Measurements from ENCODE around the gene UBE2E1.
"Not testable (repeated sequence)": the region's sequence is repeated elsewhere in the genome, so short reads cannot be mapped to it uniquely, and the experiment has no call there.

The UBE2E1 gene

DNA sequence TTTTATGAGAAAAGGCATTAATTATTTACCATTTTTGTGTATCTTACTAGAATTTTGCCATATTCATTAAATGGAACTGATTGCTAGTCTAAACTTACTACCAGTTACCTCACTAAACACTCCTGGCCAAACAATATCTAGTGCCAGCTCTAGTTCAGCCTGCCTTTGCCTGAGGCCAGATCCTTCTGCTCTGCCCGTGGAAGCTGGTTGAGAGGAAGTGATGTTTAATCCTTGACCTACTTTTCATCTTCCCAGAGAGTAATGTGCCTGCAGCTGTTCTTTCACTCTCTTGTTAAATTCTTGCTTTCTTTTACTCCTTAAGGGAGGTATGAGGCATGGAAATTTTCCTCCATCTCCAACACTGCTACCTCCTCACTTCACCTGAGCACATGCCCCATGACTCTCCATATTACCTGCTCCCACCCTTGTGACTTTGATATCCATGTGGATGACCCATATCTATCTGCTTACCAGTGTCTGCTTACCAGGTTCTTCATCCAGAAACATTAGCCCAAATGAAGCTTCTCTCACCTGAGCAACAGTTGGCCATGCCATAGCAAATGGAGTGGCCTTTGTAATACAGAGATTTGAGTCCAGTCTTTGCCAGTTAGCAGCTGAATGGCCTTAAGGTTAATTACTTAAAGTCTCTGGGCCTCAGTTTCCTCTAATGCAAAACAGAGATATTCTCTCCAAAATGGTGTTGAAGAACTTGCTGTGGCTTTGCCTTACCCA is 53.4 kb downstream of the UBE2E1 start:
- DNase-seq, result no peak

DNA sequence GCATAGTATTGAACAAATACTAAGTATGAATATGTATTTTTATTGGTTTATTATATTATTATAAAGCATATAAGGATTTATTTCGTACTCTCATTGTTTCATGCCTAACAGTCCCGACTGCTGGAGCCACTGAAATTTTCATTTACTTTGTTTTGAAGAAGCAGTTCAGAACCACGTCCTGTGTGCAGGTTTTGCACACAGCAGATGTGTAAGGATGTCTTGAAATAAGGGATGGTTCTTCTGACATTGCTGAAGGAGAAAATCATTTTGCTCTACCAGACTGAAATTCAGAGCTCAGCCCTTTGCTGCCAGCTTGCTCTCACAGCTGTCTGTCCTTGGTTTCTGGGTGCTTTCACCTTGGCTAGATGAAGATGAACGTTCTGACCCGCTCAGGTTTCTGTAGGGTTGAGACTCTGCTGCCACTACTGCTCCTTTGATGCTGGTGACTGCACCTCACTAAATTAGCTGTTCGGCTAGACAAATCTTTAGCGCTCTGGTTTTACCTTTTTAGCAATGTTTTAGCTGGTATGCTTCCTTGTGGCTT is 54.2 kb downstream of the UBE2E1 start:
- DNase-seq, result no peak

GRCh38 chr3:23861689-23862088 is 55.9 kb downstream of the UBE2E1 start:
- no peak for DNase-seq

DNA sequence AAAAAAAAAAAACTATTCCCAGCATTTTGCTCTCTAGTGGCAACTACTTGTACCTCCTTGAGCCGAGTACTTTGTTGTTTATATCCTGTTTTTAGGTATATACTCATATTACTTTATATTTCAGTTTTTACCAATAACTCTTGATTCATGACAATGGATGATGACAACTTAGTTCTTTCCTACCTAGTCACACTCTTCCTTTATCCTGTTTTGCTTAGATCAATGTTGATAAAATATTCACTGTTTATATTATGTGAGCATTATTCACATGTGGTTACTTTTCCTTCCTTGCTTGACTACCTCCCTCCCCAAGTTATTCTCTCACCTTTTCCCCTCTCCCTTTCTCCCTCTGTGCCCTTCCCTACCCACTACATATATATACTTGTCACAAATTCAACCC is 57.3 kb downstream of the UBE2E1 start:
- no peak for DNase-seq

- DNase-seq, result no peak
Observed at GRCh38 chr3:23864931-23865330, 59.2 kb downstream of the UBE2E1 start.

- DNase-seq, result no peak
Observed at GRCh38 chr3:23865595-23866396, 60.0 kb downstream of the UBE2E1 start.

DNA sequence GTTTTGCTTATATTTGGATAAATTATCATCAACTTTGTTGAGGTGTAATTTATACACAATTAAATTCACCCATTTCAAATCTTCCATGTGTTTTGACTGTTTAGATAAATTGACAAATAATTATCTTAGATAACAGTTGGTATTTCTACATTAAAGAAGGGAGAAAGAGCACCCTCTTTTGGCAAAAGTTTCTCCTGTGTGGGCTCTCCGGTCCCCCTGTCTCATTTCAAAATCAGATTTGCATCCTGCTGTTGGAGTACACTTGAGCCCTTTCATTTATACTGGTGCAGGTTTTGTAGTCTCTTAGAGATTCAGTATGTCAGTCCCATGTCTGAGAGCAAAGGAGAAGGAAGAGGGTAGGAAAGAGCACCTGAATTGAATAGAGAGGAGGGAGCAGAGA is 61.6 kb downstream of the UBE2E1 start:
- no peak for DNase-seq

DNA sequence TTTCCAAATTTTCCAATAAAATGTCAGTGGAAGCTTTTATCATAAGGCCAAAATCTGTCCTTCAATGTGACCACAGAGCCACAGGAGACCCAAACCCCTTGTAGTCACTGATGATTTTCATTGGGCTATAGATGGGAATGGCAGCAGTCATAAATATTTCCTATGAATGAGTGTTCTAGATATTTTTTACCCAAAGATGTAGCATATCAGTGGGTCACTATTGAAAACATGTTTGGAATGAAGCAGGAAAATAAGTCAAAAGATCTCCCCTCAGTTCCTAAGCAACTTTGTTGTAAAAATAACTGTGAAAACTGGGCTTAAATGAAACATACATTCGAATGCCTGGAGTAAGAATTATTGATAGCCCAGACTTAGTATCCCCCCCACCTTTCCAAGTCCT is 62.1 kb downstream of the UBE2E1 start:
- DNase-seq, result no peak

- DNase-seq, result no peak
Observed at GRCh38 chr3:23869977-23870662, 64.4 kb downstream of the UBE2E1 start.

DNA sequence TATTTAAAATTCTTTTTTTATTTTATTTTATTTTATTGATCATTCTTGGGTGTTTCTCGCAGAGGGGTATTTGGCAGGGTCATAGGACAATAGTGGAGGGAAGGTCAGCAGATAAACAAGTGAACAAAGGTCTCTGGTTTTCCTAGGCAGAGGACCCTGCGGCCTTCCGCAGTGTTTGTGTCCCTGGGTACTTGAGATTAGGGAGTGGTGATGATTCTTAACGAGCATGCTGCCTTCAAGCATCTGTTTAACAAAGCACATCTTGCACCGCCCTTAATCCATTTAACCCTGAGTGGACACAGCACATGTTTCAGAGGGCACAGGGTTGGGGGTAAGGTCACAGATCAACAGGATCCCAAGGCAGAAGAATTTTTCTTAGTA is 64.9 kb downstream of the UBE2E1 start:
- DNase-seq, result not testable (repeated sequence)

GRCh38 chr3:23871361-23871760 is 65.6 kb downstream of the UBE2E1 start:
- DNase-seq, result not testable (repeated sequence)

DNA sequence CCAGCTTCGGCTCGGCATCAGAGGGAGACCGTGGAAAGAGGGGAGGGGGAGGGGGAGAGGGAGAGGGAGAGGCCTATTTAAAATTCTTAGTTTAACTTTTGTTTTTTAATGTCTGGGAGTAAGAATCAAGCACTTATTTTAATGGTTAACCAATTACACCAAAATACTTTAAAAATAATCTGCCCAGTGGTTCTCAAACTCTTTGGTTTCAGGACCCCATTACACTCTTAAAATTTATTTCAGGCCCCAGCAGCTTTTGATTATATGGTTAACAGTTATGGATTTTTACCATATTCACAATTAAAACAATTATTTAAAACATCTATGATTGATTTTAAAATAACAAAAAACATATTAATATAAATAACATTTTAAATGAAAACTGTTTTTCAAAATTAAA is 66.6 kb downstream of the UBE2E1 start:
- no peak for DNase-seq

DNA sequence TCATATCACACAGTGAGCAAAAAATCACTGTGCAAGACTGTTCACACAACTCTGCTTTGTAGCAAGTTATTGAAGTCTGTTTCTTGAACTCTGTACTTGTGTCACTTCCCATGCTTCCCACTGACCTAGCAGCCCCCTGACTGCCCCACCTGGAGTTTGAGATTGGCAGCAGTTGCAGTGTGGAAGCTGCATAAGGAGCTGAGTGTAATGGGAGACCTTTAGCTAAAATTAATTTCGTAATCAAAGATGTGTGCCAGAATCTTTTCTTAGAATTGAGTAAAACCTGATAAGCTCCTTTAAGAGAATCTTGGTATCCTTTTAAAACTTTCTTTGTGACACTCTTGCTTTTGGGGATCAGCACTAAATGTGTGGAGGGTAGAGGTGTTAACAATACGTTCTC is 68.2 kb downstream of the UBE2E1 start:
- no peak for DNase-seq

DNA sequence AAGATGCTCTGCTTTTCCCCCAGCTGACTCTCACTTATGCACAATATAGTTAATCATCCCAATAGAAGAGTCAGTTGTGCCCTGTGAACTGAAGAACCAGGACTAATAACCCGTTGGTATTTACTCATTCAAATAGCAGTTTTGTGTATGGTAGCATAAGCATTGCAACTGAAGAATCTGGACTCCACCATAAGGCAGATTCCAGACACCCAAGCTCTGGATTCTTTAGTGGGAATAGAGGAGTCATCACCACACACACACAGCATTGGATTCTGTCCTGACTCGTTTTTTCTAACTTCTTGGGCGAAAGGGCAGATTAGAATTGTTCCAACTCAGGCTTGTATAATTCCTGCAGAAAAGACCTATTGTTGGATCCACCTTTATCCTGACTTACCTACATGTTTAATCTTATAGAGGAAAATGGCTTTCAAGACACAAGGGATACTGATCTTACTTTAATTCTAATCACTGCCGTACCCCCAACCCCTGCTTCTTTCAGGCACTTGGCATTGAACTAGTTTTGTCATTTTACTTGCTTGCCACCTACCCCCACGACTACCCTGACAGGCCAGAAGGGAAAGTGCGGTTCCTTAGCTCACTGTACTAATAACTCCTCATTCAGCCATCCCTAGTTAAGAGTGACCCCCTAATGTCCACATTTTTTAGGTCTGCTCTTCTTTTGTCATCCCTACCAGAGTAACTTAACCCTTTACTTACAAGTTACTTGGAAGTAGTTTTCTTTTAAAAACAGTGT is 68.8 kb downstream of the UBE2E1 start:
- no peak for DNase-seq

DNA sequence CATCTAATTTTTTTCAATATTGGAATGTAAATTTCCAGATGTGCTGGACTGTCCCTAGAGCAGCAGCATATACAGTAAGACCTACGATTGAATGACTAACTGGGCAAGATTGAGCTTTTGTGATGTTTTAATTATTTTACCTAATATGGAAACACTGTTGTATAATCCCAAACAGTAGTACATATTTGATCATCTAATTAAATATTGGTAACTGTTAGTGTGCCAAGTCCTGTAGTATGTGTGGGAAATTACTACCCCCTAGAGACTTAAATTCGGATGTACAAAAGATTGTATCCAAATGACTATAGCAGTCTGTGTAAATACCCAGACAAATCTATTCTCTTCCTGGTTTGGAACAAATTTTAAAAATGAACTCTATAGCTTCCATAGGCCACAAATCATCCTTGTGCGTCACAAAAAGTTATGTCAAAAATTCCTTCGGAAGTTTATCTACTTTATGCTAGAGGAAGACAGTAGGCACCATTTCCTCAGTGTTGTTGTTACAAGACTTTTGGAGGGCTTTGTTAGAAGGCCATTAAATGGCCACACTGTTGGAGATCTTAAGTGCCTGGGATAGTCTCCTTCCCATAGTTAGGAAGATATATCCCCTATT is 69.5 kb downstream of the UBE2E1 start:
- no peak for DNase-seq

DNA sequence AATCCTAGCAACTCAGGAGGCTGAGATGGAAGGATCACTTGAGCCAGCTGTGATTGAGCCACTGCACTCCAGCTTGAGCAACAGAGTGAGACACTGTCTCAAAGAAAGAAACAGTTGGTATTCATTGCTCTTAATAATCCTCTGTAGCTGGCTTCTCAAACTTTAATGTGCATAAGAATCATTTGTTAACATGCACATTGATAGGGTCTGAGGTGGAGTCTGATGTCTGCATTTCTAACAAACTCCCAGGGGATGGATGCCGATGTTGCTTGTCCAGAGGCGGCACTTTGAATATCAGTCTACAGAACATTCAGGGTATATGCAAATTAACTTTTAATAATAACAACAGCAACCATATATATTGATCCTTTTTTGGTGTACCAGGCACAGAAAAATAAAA is 71.2 kb downstream of the UBE2E1 start:
- DNase-seq, result no peak

GRCh38 chr3:23877329-23877980 is 71.7 kb downstream of the UBE2E1 start:
- DNase-seq, result no peak

DNA sequence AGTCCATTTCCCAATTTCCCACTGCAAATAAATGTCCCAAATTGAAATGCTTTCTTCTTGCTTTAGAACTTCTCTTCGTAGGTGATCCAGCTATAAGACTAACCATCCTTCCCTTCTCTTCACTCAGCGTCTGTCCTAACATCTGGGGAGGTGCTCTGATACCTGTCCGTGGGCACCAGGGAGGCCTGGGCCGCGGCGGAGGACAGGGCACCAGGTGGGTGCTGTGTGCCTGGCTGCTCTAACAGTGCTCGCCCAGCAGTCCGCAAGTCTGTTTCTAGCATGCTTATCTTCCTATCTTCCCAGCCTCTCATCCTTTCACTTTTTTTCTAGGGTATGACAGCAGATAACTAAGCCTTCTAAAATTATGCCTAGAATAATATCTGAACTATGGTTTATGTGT is 73.7 kb downstream of the UBE2E1 start:
- DNase-seq, result no peak

DNA sequence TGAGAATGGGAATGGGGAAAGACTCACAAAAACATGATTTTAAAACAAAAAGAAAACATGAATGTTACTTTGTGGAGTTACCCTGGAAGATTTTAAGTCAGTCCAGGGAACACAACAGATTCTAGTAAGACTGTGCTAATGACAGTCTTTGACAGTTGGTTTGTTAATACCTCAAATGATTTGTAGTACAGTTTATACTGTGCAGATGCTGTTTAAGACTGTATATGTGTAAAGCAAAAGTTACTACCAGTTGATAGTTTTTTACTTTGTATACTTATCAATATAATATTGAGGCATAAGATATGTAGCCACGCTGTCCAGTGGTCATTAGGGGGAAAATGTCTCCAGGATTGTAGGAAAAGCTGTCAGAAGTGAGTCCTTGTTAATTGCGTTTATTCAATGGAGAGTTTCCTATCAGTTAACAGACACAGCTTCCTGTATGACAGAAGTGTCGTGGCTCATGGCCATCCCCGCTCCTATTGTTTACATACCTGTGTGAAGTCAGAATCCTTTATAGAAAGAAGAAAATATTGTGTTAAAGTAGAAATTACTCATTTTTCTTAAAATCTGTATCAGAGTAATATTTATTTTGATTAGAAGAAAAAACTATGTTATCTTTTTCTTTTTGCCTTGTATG is 75.1 kb downstream of the UBE2E1 start:
- DNase-seq, result no peak

DNA sequence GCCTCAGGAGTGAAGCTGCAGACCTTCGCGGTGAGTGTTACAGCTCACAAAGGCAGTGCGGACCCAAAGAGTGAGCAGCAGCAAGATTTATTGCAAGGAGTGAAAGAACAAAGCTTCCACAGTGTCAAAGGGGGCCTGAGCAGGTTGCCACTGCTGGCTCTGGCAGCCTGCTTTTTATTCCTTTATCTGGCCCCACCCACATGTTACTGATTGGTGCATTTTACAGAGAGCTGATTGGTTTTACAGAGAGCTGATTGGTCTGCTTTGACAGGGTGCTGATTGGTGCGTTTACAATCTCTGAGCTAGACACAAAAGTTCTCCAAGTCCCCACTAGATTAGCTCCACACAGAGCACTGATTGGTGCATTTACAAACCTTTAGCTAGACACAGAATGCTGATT is 76.2 kb downstream of the UBE2E1 start:
- not testable (repeated sequence) for DNase-seq

DNA sequence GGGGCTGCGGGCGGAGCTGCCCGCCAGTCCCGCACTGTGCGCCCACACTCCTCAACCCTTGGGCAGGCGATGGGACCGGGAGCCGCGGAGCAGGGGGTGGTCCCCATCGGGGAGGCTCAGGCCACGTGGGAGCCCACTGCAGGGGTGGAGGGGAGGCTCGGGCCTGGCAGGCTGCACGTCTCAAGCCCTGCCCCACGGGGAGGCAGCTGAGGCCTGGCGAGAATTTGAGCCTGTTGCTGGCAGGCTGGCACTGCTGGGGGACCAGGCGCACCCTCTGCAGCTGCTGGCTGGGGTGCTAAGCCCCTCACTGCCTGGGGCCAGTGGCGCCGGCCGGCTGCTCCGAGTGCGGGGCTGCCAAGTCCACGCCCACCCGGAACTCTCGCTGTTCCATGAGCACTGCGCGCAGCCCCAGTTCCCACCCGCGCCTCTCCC is 76.7 kb downstream of the UBE2E1 start:
- no peak for DNase-seq
